IPS-NIHi11 (cell line): ENCODE data around the gene SARS2.
"Not testable (repeated sequence)": the region's sequence is repeated elsewhere in the genome, so short reads cannot be mapped to it uniquely, and the experiment has no call there.

Source experiments
- DNase-seq: peaks from one replicate; pipeline ENCODE4 v3.0.0; 2012; ENCODE audit warnings: mixed read lengths, low spot score

SARS2 gene

DNA sequence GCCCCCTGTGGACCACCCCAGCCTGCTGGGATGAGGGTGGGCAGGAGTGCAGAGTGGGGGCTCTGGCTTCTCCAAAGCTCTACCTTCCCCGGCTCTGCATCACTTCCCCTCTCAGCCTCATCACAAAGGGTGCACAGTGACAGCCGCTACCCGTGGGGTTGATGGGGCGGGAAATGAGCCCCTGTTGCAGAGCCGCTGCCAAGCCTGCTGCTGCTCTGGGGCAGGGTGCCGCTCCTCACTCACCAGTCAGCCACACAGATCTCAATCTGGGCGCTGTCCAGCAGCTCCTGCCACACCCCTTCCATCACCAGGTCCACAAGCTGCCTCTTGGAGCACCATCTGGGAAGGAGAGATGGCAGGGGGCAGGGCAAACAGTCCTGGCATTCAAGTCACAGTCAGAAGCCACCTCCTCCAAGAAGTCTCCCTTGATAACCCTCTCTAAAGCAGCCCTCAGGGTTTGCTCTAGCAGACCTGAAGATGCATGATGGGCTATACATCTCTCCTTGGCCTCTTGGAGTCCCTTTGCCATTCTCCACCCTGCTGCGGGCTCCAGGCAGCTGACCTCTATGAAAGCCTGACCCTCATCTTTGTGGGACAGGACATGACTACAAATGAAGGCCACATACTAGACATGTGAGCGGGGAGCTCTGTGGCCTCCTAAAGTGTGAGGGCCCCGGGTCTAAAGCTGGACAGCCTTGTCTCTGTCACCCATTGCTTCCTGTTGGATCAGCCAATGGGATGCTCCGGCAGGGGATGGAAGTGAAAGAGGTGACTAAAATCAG lies 15.9 kb upstream of the SARS2 start:
- DNase-seq, result no peak

DNA sequence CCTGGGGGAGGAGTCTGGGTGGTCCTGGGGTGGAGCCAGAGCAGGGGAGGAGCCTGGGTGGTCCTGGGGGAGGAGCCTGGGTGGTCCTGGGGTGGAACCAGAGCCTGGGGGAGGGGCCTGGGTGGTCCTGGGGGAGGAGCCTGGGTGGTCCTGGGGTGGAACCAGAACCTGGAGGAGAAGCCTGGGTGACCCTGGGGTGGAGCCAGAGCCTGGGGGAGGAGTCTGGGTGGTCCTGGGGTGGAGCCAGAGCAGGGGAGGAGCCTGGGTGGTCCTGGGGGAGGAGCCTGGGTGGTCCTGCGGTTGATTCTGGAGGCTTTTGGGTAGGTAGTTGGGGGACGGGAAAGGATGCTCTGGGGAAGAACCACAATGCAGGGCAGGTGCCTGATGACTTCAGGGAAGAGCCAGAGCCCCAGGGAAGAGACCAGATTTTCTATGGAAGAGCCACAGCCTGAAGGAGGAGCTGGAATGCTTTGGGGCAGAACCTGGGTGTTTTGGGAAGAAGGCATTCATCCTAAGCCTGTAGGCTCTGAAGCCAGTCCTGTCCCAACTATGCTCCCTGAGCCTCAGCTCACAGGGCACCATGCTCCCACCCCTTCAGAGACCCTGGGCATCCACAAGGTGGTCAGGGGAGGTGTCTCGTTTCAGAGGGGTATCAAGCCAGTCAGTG lies 15.1 kb upstream of the SARS2 start:
- DNase-seq, result no peak

DNA sequence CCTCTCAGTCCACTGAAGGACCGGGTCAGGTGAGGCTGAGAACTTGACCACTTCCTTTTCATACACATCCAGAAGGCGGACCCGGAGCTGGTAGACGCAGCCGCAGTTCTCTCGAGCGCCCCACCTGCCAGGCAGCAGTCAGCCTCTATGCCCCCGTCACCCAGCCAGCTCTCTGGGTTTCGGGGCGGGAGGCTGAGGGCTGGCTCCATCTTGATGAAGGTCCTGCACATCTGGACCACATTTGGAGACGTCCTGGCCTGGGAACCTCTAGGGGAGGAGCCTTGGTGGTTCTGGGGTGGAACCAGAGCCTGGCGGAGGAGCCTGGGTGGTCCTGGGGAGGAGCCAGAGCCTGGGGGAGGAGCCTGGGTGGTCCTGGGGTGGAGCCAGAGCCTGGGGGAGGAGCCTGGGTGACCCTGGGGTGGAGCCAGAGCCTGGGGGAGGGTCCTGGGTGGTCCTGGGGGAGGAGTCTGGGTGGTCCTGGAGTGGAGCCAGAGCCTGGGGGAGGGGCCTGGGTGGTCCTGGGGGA lies 14.5 kb upstream of the SARS2 start:
- DNase-seq, result peak; percentile 40

DNA sequence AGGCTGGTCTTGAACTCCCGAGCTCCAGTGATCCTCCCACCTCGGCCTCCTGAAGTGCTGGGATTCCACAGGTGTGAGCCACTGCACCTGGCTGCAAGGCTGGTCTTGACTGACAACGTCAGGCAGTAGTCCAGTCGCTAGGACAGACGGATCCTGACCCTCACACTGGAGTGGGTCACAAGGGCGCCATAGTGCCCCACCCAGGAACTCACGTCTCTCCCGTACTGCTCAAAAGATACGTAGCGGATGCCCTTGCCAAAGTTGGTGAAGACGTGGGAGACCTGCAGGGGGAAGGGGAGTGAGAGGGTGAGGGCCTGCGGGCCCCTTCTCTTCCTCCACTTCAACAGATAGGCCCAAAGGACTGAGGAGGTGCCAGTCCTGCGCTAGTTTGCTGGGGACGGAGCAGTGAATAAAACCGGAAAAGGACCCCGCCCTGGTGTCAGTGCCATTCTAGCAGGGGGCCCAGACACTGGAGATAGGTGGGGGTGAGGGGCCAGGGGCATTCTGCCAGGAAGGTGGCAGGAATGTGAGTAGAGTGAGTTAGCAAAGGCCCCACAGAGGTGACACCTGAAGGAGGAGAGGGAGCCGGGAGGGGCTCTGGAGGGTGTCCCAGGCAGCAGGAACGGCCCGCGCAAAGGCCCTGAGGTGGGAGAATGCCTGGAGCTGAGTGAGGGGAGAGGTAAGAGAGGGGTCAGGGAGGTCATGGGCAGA lies 12.1 kb upstream of the SARS2 start:
- DNase-seq, result no peak

DNA sequence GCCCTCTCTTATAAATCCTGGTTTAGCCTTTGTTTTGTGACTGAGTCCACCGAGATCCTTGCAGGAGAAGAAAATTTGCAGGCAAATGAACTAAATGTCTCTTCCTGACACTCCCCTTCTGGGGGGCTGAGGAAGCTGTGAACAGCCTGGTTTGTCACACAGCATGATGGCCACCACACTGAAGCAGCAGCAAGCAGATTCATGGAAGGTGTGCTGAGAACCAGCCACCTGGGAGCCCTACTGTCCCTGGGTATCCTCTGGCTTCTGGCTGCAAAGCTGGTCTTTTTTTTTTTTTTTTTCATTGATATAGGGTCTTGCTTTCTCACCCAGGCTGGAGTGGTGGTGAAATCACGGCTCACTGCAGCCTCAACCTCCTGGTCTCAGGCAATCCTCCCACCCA lies 11.4 kb upstream of the SARS2 start:
- no peak for DNase-seq

DNA sequence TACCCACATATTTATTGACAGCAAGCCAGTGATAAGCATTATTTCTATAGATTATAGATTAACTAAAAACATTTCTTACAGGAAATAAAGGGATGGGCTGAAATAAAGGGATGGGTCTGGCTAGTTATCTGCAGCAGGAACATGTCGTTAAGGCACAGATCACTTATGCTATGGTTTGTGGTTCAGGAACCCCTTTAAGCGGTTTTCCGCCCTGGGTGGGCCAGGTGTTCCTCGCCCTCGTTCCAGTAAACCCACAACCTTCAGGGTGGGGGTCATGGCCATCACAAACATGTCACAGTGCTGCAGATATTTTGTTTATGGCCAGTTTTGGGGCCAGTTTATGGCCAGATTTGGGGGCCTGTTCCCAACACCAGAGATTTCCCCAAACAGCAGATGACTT lies 10.9 kb upstream of the SARS2 start:
- DNase-seq, result not testable (repeated sequence)

DNA sequence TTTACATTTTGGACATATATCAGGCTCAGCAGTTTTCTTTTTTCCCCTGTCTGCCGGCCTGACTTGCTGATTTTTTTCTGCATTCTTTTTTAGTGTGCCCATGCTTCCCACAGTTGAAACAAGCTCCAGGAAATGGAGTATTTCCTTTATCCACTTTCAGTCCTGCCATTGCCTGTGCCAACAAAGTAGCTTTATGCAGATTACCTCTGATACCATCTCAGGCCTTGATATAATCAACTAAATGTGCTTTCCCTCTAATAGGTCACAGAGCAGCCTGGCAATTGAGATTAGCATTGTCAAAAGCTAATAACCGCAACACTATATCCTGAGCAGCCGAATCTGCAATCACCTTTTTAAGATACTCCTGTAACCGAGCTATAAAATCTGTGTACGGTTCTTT lies 9.4 kb upstream of the SARS2 start:
- no peak for DNase-seq

DNA sequence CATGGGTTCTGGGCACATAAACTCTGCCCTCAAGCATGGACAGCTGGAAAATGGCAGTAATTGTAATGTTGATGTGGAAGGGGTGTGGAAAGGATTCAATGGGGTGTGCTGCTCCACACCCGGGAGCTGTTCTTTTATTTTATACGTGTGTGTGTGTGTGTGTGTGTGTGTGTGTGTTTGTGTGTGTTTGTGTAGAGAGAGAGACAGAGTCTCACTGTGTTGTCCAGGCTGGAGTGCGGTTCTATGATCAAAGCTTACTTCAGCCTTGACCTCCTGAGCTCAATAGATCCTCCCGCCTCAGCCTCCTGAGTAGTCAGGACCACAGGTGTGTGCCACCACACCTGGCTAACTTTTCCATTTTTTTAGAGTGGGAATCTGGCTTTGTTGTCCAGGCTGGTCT lies 3.0 kb upstream of the SARS2 start:
- DNase-seq, result no peak

DNA sequence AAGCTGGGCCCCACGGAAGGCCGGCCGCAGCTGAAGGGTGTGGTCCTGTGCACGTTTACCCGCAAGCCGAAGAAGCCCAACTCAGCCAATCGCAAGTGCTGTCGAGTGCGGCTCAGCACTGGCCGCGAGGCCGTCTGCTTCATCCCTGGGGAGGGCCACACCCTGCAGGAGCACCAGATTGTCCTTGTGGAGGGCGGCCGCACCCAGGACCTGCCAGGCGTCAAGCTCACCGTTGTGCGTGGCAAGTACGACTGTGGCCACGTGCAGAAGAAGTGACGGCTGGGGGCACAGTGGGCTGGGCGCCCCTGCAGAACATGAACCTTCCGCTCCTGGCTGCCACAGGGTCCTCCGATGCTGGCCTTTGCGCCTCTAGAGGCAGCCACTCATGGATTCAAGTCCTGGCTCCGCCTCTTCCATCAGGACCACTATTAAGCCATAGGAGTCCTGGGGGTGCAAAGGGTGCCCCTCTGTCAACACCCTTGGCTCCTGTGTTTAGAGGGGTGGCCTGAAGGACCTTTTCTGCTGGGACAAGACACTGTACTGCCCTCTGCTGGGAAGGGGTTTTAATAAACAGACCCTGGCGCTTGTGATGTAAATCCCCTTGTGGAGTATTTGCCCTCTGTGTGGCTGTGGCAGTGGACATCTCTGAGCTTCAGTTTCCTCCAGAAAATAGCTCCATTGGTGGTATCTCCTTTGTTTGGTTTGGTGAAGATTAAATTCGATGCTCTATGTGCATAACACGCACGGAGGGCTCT lies 2.0 kb upstream of the SARS2 start:
- DNase-seq, result no peak

DNA sequence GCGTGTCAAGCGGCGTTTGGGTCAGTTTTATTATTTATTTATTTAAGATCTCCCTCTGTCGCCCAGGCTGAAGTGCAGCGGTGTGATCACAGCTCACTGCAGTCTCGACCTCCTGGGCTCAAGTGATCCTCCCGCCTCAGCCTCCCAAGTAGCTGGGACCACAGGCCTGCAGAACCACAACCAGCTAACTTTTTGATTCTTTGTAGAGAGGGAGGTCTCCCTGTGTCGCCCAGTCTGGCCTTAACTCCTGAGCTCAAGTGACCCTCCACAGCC lies 894 bp upstream of the SARS2 start:
- DNase-seq, result no peak

DNA sequence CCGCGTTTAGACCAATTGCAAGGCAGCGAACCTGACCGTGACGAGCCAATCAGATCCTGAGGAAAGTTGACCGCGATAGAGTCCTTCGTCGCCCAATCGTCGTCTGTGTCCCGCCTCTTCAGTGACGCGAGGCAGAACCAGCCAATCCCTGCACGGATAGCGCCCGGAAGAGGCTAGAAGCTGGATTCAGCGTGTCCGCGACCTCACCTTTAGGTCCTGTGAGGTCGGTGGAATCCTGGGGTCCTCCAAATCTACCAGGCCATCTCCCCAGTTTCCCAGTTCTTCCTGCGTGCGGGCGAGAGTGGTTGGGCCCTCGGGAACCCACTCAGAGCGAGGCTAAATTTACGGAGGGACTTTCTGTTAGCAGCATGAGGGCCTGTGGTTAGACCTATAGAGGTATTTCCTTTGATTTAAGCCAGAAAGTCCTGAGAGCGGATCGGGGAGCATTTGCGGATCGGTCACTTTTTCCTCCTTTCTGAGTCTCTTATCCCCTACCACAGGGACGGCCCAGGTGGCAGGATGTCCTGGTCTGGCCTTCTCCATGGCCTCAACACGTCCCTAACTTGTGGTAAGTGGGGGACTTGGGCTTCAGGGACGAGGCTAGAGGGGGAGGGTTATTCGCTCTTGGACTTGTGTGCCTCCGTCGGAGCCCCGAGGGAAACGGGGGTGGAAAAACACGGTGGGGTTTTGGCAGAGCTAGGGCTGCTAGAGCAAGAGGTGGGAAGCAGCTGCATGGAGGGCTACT lies 385 bp upstream of the SARS2 start, which contains the start of gene MRPS12:
Gene MRPS12, plus strand, starts transcription at position 169 of the 745 bp plus-strand sequence. Its CDS starts 351 bp downstream, at position 520.
- DNase-seq, result peak; percentile 98

DNA sequence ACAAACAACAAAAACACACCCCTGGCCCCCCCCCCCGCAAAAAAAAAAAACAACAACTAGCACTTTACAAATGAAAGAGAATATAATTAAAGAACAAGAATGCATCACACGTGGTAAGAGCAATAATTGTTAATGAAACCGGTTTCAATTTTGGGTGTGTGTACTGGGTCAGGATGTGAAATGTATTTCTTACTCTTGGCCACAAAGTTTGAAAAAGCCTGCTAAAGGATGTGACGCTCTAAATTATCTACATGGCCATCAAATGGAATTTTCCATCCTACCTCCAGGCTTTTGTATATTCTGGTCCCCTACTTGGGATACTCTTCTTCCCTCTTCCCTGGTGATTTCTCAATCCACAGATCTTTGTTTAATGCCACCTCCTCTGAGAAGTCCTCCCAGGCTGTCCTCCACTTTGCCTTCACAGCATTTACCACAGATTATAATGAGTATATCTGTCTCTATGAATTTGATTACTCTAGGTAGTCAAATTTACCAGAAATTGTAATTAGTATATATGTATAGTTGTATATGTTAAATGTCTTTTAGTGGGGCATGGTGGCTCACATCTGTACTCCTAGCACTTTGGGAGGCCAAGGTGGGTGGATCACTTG lies 2.1 kb downstream of the SARS2 start:
- no peak for DNase-seq

DNA sequence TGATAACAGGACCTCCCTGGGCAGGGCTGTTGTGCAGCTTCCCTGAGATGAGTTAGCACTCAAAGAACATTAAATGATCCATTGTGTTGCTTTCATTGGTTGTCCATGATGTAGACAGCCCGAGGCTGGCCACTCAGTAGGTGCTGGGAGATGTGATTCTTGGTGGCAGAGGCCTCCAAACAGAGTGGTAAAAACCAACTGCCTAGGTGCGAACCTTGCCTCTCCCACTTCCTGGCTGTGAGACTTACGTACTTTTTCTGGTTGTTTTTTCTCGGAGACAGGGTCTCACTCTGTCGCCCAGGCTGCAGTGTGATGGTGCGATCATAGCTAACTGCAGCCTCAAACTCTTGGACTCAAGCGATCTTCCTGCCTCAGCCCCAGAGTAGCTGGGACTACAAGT lies 6.2 kb downstream of the SARS2 start:
- no peak for DNase-seq

DNA sequence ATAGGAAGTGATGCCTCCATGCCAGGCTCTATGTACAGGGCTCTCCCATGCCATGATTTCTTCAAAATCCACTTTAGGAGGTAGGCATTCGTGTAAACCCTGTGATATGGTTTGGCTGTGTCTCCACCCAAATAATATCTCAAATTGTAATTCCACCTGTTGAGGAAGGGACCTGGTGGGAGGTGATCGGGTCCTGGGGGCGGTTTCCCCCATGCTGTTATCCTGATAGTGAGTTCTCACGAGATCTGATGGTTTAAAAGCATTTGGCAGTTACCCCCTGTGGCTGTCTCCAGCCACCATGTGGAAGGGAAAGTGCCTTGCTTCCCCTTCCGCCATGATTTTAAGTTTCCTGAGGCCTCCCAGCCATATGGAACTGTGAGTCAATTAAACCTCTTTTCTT lies 8.1 kb downstream of the SARS2 start:
- DNase-seq, result no peak

DNA sequence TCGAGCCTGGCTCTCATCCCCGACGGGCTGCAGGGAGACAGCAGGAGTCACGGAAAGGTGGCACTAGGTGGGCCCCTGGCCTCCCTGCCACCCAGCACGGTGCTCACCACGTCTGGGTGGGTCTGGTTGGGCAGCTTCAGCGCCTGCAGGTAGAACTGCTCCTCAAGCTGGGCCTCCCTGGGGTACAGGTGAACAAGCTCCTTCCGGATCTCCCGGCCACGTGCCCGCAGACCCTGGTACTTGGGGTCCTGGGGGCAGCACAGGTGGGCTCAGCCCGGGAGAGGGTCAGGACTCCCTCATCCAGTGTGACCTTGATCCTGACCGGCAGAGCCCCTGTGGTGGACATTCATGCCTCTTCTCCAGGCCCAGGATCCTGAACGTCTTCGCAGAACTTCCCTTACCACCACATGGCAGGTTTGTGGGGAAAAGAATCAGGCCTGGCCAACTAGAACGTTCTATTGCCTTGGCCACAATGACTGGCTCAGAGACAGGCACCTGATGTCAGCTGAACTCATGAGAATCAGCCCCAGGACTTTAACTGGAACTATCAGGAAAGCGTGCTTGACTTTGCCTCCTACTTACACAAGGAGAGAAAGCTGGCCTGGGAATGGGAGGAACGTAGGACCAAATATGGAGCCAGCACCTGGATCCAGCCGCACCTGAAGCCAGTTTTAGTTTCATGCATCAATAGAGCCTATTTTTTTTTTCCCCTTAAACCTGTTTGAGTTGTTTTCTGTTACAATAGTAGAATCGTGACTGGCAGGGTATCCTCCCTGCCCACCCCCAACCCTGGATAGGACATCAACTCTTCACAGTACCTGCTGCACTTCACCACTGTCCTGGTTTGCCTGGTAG lies 8.9 kb downstream of the SARS2 start:
- no peak for DNase-seq

DNA sequence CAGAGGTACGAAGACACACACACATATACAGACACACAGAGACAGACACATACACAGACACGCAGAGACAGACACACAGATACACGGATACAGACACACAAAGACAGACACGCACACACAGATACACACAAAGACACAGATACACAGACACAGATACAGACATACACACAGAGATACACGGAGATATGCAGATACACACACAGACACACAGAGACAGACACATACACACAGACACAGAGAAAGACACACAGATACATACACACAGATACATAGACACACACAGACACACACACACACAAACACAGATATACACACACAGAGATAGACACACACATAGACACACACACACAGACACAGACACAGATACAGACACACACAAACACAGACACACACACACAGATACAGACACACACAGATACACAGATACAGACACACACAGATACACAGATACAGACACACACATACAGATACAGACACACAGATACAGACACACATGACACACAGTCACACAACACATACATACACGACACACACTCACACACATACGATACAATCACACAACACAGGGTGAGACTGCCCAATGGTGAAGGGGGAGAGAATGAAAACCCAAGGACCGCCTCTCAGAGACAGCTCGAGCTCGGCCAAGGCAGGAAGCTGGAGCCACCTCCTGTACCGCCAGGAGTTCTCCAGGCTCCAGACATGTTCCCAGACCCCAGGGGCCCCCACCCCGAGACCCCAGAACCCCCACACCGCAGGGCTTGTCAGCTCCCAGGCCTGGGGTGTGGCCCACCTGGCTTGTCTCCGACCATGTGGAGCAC lies 9.8 kb downstream of the SARS2 start:
- DNase-seq, result no peak

DNA sequence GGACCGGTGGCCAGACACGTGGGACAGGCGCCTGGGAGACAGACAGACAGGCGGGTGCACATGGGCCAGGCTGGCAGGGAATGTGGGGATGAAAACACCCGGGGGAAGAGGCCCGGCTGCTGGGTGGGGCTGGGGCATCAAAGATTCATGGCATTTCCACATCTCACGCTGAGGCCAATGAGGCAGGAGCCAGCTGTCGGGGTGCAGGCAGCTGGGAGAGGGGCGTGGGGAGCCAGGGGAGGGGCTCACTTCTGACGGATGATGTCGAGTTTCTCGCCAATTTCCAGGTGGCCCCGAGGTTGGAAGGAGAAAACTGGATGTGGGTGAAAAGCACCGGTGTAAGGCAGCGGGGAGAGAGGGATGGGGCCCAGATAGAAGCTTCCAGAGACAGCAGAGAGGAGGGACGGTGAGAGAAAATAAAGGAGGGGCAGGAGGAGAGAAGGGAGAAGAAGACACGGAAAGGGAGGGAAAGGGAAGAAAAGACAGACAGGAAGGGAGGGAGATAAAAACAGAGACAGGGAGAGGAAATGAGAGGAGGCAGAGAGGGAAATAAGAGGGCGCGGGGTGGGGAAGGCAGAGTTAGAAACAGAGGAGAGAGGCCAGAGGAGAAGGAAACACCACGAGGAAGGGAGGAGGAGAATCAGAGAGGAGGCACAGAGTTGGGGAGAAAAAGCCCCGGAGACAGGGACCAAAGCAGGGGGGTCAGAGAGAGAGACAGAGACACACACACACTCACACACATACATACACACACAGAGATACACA lies 10.5 kb downstream of the SARS2 start:
- no peak for DNase-seq

DNA sequence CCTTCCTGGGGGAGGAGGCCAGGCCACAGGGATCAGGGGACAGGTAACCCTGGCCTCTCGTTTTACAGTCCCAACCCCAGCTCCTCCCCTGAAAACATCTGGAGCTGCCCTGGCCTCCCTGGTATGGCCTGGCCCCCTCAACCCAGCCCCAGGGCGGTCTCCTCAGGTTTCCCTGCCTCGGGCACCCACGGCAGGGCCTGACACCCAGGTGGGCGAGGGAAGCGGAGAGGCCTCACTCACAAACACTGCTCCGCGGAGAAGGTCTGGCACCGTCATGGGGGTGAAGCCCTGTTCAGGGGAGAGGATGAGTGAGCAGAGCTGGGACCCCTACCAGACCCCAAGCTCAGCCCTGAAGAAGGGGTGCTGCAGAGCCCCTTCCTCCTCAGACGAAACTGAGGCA lies 12.0 kb downstream of the SARS2 start:
- no peak for DNase-seq
